Peyer's patch (tissue), 4 donors: Measurements from ENCODE around the gene PFN3. TPM values are rescaled to one million over a fixed set of nuclear protein-coding genes. Genes with fewer than 3 reads are reported as not detected.

ENCODE experiments used
- DNase-seq, 3 donors: peaks; one replicate each; pipeline ENCODE4 v3.0.0-alpha.2; 2017 to 2019
- H3K27ac ChIP-seq, 4 donors: fragments of 200-600 bp; sonication (generic); one replicate each; pipeline ENCODE4 v1.5.1; 2016 to 2019
- H3K27me3 ChIP-seq, 2 donors: fragments of 200-600 bp; sonication (generic); one replicate each; pipeline ENCODE4 v1.5.1; 2019
- H3K36me3 ChIP-seq, 3 donors: fragments of 200-600 bp; sonication (generic); one replicate each; pipeline ENCODE4 v1.5.1; 2016 to 2019
- H3K4me1 ChIP-seq, 4 donors: fragments of 200-600 bp; sonication (generic); one replicate each; pipeline ENCODE4 v1.5.1; 2016 to 2019
- H3K4me3 ChIP-seq, 4 donors: fragments of 200-600 bp; sonication (generic); 1 replicate in 3 of 4; 2 replicates in 1 of 4; pipeline ENCODE4 v1.5.1; 2016 to 2019; ENCODE audit warnings: mild to moderate bottlenecking in 1 of 4
- H3K9me3 ChIP-seq, 4 donors: fragments of 200-600 bp; sonication (generic); one replicate each; pipeline ENCODE4 v1.5.1; 2016 to 2019; ENCODE audit warnings: mild to moderate bottlenecking in 1 of 4
- CTCF ChIP-seq, 6 experiments: fragments of 450-650 bp in 4 of 6; fragments of 200-600 bp in 2 of 6; sonication (generic) in 1 of 6; IDR thresholded peaks; one replicate each; pipeline ENCODE4 v1.5.1; 2017 to 2019; ENCODE audit warnings: antibody characterized with exemption in 6 of 6, mild to moderate bottlenecking in 3 of 6, moderate library complexity in 1 of 6
- POLR2A ChIP-seq, 2 donors: fragments of 450-650 bp; IDR thresholded peaks; one replicate each; pipeline ENCODE4 v1.5.1; 2017; ENCODE audit warnings: antibody characterized with exemption in 2 of 2, mild to moderate bottlenecking in 2 of 2, moderate library complexity in 2 of 2
- total RNA-seq, 4 donors: library from RNA; depleted of rRNA; stranded (reverse); fragments of >200 nt; gene quantifications; one replicate each; pipeline ENCODE4 v1.1.0, GENCODE V29; 2016

The PFN3 gene
- total RNA-seq, 4 donors from 2014 or later: not detected

GRCh38 chr5:177393206-177393765 is 7.2 kb downstream of the PFN3 start:
- H3K36me3 ChIP-seq: no peaks in the 10 kb centered on the region
- no peaks in the 10 kb centered on the region for H3K9me3 ChIP-seq
- H3K4me3 ChIP-seq: no peak overlapping the region
- H3K4me1 ChIP-seq: peaks cover 0 to 24% (median 21%) of the 10 kb centered on the region in 4 donors
- no peaks in the 10 kb centered on the region for H3K27me3 ChIP-seq
- DNase-seq: no peak
- TF ChIP-seq POLR2A (IDR thresholded peaks at IDR 0.05) (no peak), CTCF (IDR thresholded peaks at IDR 0.05) (no peak)
- H3K27ac ChIP-seq: no peak overlapping the region

GRCh38 chr5:177392765-177393164 is 7.7 kb downstream of the PFN3 start:
- no peak overlapping the region for H3K27ac ChIP-seq
- DNase-seq: no peak
- no peaks in the 10 kb centered on the region for H3K9me3 ChIP-seq
- TF ChIP-seq POLR2A (IDR thresholded peaks at IDR 0.05) (no peak), CTCF (IDR thresholded peaks at IDR 0.05) (no peak)
- no peaks in the 10 kb centered on the region for H3K27me3 ChIP-seq
- H3K4me3 ChIP-seq: no peak overlapping the region
- H3K4me1 ChIP-seq: peaks cover 0 to 29% (median 21%) of the 10 kb centered on the region in 4 donors
- H3K36me3 ChIP-seq: no peaks in the 10 kb centered on the region

- Histone ChIP-seq H3K9me3 (no peaks in the 10 kb centered on the region), H3K27me3 (no peaks in the 10 kb centered on the region), H3K27ac (peak overlapping the region; percentile 32 to 74 (median 54)), H3K4me1 (peaks cover 0 to 29% (median 21%) of the 10 kb centered on the region in 4 donors), H3K36me3 (no peaks in the 10 kb centered on the region), H3K4me3 (no peak overlapping the region)
- peak; percentile 83 to 95 (median 87) for DNase-seq
- TF ChIP-seq POLR2A (IDR thresholded peaks at IDR 0.05) (peak in 1 of 2 donors; percentile 41), CTCF (IDR thresholded peaks at IDR 0.05) (peak; percentile 96 to 99 (median 98))
These were observed 9.8 kb downstream of the PFN3 start for GRCh38 chr5:177390363-177391300.

DNA sequence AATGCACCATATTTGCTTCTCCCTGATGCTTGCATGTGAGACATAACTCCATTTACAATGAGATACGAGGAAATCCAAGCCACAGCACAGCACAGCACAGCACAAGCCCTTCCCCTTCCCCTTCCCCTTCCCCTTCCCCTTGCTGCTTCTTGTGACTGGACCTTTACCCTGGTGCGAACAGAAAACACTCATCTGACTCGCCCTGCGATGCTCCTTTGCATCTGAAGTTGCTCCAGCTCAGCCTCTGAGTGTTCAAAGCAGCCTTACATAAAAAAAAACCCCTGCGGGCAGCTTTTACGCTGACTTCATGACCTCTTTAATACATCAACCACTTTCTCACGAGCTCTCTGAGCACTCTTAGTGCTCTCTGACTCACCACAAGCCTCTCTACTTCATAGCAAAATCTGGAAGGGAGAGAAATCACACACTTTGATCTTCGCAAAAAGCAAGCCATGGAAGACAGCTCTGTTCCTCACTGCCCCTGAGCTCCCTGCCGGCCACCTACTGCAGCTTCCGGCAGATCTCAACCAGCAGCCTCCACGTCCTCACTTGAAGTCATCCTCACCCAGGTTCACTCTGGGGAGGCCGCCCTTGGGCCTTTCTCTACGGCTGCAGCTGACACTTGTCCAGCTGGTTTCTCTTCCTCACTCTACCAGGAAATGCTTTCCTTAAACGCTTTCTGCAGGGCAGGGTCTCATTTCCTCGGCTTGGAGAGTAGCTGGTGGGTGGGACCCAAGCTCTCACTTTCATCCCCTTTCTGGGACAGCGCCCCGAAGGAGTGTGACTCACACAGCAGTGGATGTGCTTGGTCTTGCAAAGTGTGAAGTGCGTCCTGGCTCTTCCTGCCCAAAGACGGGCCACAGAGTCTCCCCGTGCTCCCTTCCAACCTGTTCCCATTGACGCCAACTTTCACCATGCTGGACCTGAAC is 11.0 kb downstream of the PFN3 start:
- DNase-seq: peak in 2 of 3 donors; percentile 57 to 70
- TF ChIP-seq POLR2A (IDR thresholded peaks at IDR 0.05) (no peak), CTCF (IDR thresholded peaks at IDR 0.05) (peak in 1 of 6 experiments; percentile 2)
- no peaks in the 10 kb centered on the region for H3K9me3 ChIP-seq
- H3K4me1 ChIP-seq: peaks cover 0 to 29% (median 21%) of the 10 kb centered on the region in 4 donors
- H3K36me3 ChIP-seq: no peaks in the 10 kb centered on the region
- H3K27ac ChIP-seq: peak overlapping the region; percentile 32 to 74 (median 54)
- H3K4me3 ChIP-seq: no peak overlapping the region
- no peaks in the 10 kb centered on the region for H3K27me3 ChIP-seq

DNA sequence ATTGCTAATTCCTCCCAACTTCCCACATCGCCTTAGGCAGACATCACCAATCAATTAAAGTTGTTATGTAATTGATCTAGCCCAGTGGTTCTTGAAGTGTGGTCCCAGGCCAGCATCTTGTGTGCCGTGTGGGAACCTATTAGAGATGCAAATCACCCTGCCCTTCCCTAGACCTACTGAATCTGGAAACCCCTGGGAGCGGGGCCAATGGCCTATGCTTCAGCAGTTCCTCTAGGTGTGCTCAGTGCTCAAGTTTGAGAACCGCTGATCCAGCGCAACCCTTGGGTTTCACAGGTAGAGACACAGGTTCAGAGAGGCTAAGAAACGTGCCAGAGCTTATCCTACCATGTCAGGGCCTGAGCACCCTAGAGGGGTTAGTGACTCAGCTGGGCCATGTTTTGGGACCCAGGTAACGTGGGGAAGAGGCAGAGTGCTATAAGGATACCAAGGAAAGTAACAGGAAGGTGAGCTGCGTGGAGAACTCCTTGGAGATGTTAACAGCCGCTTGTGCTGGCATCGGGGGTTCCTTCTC is 11.9 kb downstream of the PFN3 start:
- H3K27ac ChIP-seq: peak overlapping the region; percentile 32 to 74 (median 54)
- DNase-seq: no peak
- no peak for TF ChIP-seq POLR2A (IDR thresholded peaks at IDR 0.05)
- no peak for TF ChIP-seq CTCF (IDR thresholded peaks at IDR 0.05)

More for the DNA sequence above, 11.9 kb downstream of the PFN3 start:
- Histone ChIP-seq H3K4me1 (peaks cover 0 to 29% (median 21%) of the 10 kb centered on the region in 4 donors), H3K36me3 (no peaks in the 10 kb centered on the region), H3K4me3 (no peak overlapping the region), H3K9me3 (no peaks in the 10 kb centered on the region), H3K27me3 (no peaks in the 10 kb centered on the region)
